Measurements from ENCODE around the gene ZNF324.
"Not testable (repeated sequence)": the region's sequence is repeated elsewhere in the genome, so short reads cannot be mapped to it uniquely, and the experiment has no call there.

The ZNF324 gene

GRCh38 chr19:58507602-58508223 is 40.8 kb downstream of the ZNF324 start:
- DNase-seq: not testable (repeated sequence)

- no peak for DNase-seq
Observed at GRCh38 chr19:58509731-58510083, 42.8 kb downstream of the ZNF324 start.

GRCh38 chr19:58510084-58510862 is 43.4 kb downstream of the ZNF324 start:
- DNase-seq: no peak

- DNase-seq: no peak
Observed at GRCh38 chr19:58511353-58512208, 44.7 kb downstream of the ZNF324 start, which contains the start of gene SLC27A5. TSS of gene SLC27A5 (minus strand) at chr19:58511992. CDS start at chr19:58511955, 37 bp downstream.

GRCh38 chr19:58513213-58513693 is 46.4 kb downstream of the ZNF324 start:
- DNase-seq: no peak

- DNase-seq: peak; percentile 92
Observed at GRCh38 chr19:58513694-58514563, 47.0 kb downstream of the ZNF324 start.

GRCh38 chr19:58514564-58515022 is 47.7 kb downstream of the ZNF324 start:
- DNase-seq: no peak

GRCh38 chr19:58515259-58515658 is 48.4 kb downstream of the ZNF324 start:
- no peak for DNase-seq

GRCh38 chr19:58516246-58516836 is 49.5 kb downstream of the ZNF324 start:
- no peak for DNase-seq

GRCh38 chr19:58516964-58517833 is 50.3 kb downstream of the ZNF324 start:
- DNase-seq: no peak

- no peak for DNase-seq
Observed at GRCh38 chr19:58518256-58519086, 51.6 kb downstream of the ZNF324 start.

- peak; percentile 42 for DNase-seq
Observed at GRCh38 chr19:58519087-58519354, 52.1 kb downstream of the ZNF324 start.

GRCh38 chr19:58519355-58520256 is 52.7 kb downstream of the ZNF324 start, which contains the start of gene ZBTB45:
TSS of gene ZBTB45 (minus strand) at chr19:58519810. CDS start at chr19:58517673, 2,137 bp downstream.
- peak; percentile 94 for DNase-seq

- no peak for DNase-seq
Observed at GRCh38 chr19:58520257-58520599, 53.3 kb downstream of the ZNF324 start.

GRCh38 chr19:58521651-58522050 is 54.8 kb downstream of the ZNF324 start:
- no peak for DNase-seq

GRCh38 chr19:58522709-58523108 is 55.8 kb downstream of the ZNF324 start:
- no peak for DNase-seq
